BJ (cell line): Measurements from ENCODE around the gene HOXB4. TPM values are rescaled to one million over a fixed set of nuclear protein-coding genes. Genes with fewer than 3 reads are reported as not detected.

Experiments
- CTCF ChIA-PET: fragments of 350-600 bp; formaldehyde crosslinking; extraction: SDS; loops from one replicate; lab custom pipeline; 2021; ENCODE audit warnings: antibody characterized with exemption, inconsistent platforms; lab: Yijun Ruan, JAX
- POLR2A ChIA-PET: fragments of 300-600 bp; sonication (Branson Sonifier 250); formaldehyde crosslinking; extraction: SDS; loops from one replicate; lab custom pipeline; 2021; ENCODE audit warnings: antibody characterized with exemption; lab: Charles Lee
- DNase-seq: peaks from one replicate; pipeline ENCODE4 v3.0.0-alpha.2; 2011; ENCODE audit warnings: low read depth
- H3K27me3 ChIP-seq: 2 replicates; pipeline ENCODE4 v1.6.0; 2011; ENCODE audit warnings: low read length; ENCODE audit not compliant: control insufficient read depth, insufficient read depth
- H3K36me3 ChIP-seq: 2 replicates; pipeline ENCODE4 v1.5.1; 2011; ENCODE audit warnings: low read length; ENCODE audit not compliant: control insufficient read depth, insufficient read depth
- H3K4me3 ChIP-seq: 2 replicates; pipeline ENCODE4 v1.5.1; 2011; ENCODE audit warnings: low read depth, mild to moderate bottlenecking, control low read depth, low read length
- CTCF ChIP-seq: IDR thresholded peaks from 2 replicates; pipeline ENCODE4 v1.5.1; 2011; ENCODE audit warnings: low read depth, mild to moderate bottlenecking, control low read depth, inconsistent platforms, low read length, moderate library complexity; ENCODE audit not compliant: insufficient read depth
- polyA plus RNA-seq: library from polyadenylated mRNA; depleted of rRNA; stranded (reverse); fragments of >200 nt; gene quantifications from 2 replicates; pipeline ENCODE4 v1.2.3, GENCODE V29; 2011

HOXB4 gene
- polyA plus RNA-seq, 1 experiment = not detected

- DNase-seq = no peak
- peaks cover 95% of the 10 kb centered on the region for H3K27me3 ChIP-seq
- CTCF ChIA-PET = no interaction called here
- TF ChIP-seq CTCF = no peak
- H3K4me3 ChIP-seq = no peak overlapping the region
- no peaks in the 10 kb centered on the region for H3K36me3 ChIP-seq
- POLR2A ChIA-PET = no interaction called here
Observed at GRCh38 chr17:48599354-48599753, 21.2 kb upstream of the HOXB4 start.

- no peak for DNase-seq
- Histone ChIP-seq H3K27me3 (peaks cover 94% of the 10 kb centered on the region), H3K4me3 (no peak overlapping the region), H3K36me3 (no peaks in the 10 kb centered on the region)
- no peak for TF ChIP-seq CTCF
- POLR2A ChIA-PET = no interaction called here
- CTCF ChIA-PET = no interaction called here
Observed at GRCh38 chr17:48598736-48599135, 20.6 kb upstream of the HOXB4 start.

- no peak for DNase-seq
- no peak overlapping the region for H3K4me3 ChIP-seq
- ChIA-PET POLR2A (no interaction called here), CTCF (no interaction called here)
- H3K27me3 ChIP-seq = peaks cover 92% of the 10 kb centered on the region
- no peak for TF ChIP-seq CTCF
- no peaks in the 10 kb centered on the region for H3K36me3 ChIP-seq
Observed at GRCh38 chr17:48597778-48598631, 19.9 kb upstream of the HOXB4 start.

GRCh38 chr17:48597528-48597777 is 19.3 kb upstream of the HOXB4 start:
- DNase-seq = no peak
- ChIA-PET POLR2A (no interaction called here), CTCF (no interaction called here)
- Histone ChIP-seq H3K4me3 (no peak overlapping the region), H3K36me3 (no peaks in the 10 kb centered on the region), H3K27me3 (peaks cover 91% of the 10 kb centered on the region)
- no peak for TF ChIP-seq CTCF

- CTCF ChIA-PET = interaction anchor here (1.2 kb wide), 1 partner anchor 261 kb away, joined by 6 read pairs; no protein-coding TSS in a partner anchor
- POLR2A ChIA-PET = no interaction called here
- Histone ChIP-seq H3K27me3 (peaks cover 90% of the 10 kb centered on the region), H3K36me3 (no peaks in the 10 kb centered on the region), H3K4me3 (no peak overlapping the region)
- no peak for DNase-seq
- no peak for TF ChIP-seq CTCF
Observed at GRCh38 chr17:48596735-48597527, 18.8 kb upstream of the HOXB4 start.
